Pons (tissue), 1 donor: ENCODE data around the gene RAB3GAP2.
"Not testable (repeated sequence)": the region's sequence is repeated elsewhere in the genome, so short reads cannot be mapped to it uniquely, and the experiment has no call there.

Source experiments
- DNase-seq: peaks from one replicate; pipeline ENCODE4 v3.0.0-alpha.2; 2016; ENCODE audit warnings: low spot score

The RAB3GAP2 gene, protein sequence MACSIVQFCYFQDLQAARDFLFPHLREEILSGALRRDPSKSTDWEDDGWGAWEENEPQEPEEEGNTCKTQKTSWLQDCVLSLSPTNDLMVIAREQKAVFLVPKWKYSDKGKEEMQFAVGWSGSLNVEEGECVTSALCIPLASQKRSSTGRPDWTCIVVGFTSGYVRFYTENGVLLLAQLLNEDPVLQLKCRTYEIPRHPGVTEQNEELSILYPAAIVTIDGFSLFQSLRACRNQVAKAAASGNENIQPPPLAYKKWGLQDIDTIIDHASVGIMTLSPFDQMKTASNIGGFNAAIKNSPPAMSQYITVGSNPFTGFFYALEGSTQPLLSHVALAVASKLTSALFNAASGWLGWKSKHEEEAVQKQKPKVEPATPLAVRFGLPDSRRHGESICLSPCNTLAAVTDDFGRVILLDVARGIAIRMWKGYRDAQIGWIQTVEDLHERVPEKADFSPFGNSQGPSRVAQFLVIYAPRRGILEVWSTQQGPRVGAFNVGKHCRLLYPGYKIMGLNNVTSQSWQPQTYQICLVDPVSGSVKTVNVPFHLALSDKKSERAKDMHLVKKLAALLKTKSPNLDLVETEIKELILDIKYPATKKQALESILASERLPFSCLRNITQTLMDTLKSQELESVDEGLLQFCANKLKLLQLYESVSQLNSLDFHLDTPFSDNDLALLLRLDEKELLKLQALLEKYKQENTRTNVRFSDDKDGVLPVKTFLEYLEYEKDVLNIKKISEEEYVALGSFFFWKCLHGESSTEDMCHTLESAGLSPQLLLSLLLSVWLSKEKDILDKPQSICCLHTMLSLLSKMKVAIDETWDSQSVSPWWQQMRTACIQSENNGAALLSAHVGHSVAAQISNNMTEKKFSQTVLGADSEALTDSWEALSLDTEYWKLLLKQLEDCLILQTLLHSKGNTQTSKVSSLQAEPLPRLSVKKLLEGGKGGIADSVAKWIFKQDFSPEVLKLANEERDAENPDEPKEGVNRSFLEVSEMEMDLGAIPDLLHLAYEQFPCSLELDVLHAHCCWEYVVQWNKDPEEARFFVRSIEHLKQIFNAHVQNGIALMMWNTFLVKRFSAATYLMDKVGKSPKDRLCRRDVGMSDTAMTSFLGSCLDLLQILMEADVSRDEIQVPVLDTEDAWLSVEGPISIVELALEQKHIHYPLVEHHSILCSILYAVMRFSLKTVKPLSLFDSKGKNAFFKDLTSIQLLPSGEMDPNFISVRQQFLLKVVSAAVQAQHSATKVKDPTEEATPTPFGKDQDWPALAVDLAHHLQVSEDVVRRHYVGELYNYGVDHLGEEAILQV (N-terminal part only)

DNA sequence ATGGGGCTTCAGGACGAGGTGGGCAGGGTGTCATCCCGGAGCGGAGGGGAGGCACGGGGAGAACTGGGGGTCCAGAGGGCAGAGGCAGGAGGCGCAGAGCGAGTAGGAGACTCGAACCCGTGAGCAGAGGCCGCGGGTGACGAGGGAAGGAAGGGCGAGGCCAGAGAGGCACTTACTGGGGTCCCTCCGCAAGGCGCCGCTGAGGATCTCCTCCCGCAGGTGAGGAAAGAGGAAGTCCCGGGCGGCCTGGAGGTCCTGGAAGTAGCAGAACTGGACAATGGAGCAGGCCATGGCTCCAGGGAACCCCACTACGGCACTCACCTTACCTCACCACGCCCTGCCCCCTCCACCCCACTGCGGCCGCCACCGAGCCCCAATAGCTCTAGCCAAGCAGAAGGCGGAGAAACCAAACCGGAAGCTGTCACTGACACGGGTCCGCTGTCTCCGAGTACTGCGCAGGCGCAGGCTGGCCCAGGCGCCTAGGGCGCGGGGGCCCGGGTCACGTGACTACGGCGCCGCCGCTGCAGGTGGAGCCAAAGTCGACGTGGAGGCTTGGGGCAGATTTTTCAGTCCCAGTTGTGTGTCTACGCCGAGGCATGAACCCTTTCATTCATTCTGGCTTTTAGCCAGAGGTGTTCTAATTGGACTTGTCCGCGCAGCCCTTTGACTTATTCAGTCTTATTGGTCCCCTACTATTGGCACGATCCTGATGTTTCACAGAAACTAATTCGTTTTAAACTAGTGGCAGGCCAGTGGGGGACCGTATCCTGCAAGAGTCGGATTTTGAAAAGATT lies at the start of gene RAB3GAP2:
RAB3GAP2 (minus strand) TSS at position 407 of the 794 bp plus-strand sequence; CDS start at position 291, 116 bp downstream.
- DNase-seq: peak; percentile 89

DNA sequence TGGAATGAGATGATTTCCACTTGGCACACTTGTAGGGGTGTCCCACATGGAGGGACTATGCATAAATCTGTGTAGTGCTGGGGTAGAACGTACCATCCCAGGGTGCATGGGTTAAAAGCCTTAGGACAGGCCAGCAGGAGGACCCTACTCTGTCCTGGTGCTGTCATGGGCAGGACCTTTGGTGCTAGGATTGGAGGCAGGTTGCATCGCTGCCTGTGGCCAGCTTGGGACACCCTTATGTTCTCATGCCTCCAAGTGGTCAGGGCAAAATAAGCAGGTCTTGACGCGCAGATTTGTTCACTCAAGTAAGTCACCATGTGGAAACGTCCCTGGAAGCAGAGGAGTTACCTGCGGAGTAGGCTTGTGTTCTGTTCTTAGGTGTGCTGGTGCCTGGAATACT lies 49.5 kb upstream of the RAB3GAP2 start:
- DNase-seq: no peak

DNA sequence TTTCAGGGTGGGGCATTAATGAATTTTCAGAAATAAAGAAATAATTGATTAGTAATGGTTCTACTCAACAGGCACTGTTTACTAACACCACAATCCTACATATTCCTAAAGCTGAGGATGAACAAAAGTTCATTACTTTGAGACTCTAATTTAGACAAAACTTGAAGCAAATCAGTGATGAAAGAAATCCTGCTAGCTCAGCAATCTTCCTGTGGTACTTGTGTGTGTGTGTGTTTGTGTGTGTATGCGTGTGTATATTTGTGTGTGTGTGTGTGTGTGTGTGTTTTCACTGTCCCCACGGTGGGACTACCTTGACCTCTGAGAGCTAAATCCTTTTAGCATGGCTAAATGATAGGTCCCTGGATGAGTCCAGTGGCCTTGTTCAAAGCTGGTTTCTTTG lies 48.5 kb upstream of the RAB3GAP2 start:
- DNase-seq: no peak

DNA sequence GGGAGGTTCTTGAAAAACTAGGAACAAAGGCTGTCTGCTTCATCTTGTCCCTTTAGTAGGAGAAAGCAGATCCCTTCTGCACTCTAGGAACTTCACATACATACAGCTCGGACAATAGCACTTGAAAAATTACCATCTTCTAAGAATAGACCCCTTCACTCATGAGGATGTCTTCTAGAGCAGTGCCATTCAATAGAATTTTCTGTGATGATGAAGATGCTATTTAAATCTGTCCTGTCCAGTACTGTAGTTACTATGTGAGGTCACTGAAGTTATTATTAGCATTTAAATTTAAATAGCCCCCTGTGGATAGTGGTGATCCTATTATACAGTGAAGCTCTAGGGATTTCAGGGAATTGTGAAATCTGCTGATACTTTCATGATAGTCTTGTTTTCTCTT lies 46.4 kb upstream of the RAB3GAP2 start:
- no peak for DNase-seq

DNA sequence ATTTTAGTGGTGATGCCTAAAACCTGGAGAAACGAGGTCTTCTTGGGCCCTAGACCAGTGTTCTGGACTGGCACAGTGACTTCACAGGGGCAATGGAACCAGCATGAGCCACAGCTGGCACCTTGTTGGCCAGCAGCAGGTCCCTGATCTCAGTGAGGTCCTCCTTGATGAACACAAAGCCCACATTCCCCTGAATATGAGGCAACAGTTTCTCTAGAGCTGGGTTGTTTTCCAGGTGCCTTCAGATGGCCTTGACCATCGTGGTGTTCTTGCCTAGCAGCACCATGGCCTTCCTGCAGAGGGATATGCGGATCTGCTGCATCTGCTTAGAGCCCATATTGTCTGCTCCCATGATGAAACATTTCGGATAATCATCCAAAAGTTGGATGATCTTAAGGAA lies 44.9 kb upstream of the RAB3GAP2 start:
- DNase-seq: no peak

DNA sequence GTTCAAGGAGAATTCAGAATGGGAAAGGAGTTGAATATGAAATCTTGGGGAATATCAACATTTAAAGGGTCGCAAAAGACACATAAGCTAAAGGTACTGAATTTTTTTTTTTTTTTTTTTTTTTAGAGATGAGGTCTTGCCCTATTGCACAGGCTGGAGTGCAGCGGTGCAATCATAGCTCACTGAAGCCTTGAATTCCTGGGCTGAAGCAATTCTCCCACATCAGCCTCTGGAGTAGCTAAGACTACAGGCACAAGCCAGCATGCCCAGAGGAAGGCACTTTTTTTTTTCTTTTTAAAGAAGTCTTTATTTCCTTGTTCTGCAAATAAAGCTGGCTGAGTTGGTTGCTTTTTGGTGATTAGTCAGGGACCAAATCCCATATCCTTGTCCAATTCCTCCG lies 44.1 kb upstream of the RAB3GAP2 start:
- DNase-seq: no peak

DNA sequence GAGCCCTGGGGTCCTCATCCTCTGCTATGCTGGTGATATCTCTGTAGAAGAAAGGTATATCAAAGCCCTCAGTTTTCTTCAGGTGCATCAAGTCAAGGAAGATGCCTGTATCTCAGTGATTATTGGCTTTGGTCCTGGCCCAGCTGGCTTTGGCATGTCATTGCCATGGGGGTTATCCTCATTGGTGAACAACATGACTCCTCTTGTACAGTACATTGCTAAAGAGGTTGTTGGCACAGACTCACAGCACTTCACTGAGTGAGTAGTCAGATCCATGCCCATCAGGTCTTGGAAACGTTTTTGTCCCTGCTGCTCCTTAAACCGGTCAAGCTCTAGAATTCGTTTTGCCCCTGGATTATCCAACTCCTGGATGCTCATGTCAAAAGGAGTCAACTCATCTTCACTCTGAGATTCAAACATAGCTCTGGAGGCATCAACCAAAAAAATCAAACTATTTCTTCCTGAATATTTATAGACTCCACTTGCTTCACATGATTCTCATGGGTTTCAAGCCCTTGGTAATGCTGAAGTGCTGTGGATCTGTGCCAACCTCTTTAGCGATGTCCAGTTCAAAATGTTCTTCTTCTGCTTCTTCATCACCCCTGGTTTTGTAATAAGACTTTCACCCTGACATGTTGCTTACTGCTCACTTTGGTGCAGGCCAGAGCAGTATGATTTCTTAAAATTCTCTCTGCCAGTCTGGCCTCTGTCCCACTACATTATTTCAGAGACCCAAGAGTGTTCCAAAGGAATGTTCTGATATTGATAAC lies 43.0 kb upstream of the RAB3GAP2 start:
- DNase-seq: no peak

DNA sequence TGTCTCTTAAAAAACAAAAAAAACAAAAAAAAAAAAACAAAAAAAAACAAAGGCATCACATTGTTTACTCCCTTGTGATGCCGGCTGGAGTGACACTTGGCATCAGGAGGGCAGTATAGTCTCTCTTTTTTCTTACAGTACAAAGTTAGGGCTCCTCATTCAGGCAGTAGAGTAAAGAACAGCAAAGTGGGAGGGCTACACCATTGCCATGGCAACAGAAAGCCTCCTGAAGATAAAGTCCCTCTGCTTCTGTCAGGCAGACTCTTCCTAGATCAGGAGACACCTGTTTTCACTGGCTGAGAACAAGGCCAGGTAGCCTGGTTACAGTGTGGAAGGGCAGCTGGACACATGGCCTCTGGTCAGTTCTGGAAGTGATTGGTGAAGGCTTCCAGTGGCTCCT lies 41.3 kb upstream of the RAB3GAP2 start:
- DNase-seq: no peak

DNA sequence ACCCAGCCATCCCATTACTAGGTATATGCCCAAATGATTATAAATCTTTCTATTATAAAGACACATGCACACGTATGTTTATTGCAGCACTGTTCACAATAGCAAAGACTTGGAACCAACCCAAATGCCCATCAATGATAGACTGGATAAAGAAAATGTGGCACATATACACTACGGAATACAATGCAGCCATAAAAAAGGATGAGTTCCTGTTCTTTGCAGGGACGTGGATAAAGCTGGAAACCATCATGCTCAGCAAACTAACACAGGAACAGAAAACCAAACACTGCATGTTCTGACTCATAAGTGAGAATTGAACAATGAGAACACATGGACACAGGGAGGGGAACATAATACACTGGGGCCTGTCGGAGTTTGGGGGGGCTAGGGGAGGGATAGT lies 37.9 kb upstream of the RAB3GAP2 start:
- DNase-seq: not testable (repeated sequence)

DNA sequence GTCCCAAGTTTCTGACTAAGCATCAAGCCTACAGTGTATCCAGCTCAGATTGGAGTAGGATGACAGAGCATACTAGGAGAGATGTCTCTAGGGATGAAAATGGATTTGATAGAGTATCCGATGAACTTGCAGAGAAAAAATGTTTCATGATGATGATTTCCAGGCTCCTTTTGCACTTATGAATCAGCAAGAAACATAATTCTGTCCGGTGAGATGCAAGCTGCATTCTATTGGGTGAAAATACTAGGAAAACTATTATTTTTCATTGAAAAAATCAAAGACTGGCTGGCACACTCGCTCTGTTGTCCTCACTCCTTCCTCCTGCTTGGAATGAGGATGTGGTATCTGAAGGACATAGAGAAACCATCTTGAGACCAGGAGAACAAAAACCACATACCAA lies 35.4 kb upstream of the RAB3GAP2 start:
- DNase-seq: no peak

DNA sequence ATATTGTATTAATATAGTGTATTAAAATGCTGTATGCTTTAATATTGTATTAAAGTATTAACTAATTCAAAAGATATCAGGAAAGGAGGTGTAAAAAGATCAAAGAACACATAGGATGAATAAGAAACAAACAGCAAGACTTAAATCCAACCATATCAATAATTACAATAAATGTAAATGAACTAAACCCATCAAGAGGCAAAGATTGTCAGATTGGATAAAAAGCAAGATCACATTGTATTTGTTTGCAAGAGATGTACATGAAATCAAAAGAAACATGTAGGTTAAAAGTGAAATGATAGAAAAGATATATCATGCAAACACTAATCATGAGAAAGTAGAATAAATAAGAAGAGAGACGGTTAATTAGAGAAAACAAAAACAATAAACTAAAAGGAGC lies 34.1 kb upstream of the RAB3GAP2 start:
- DNase-seq: no peak

DNA sequence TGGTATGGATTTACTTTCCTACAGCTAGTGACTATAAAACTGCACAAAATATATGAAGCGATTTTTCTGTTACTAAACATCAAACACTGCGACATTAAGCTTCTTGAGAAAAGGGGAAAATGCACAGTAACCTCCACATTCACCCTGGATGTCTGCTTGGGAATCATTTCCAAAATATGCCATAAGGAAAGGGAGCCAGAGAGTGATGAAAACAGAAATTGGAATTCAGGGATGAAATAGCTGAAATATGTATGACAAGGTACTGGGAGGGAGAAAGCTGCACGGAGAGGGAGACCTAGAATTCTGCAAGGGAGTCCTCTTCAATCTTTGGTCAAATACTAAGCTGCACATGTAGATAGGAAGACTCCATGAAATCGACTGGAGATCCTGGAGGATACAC lies 31.6 kb upstream of the RAB3GAP2 start:
- no peak for DNase-seq

DNA sequence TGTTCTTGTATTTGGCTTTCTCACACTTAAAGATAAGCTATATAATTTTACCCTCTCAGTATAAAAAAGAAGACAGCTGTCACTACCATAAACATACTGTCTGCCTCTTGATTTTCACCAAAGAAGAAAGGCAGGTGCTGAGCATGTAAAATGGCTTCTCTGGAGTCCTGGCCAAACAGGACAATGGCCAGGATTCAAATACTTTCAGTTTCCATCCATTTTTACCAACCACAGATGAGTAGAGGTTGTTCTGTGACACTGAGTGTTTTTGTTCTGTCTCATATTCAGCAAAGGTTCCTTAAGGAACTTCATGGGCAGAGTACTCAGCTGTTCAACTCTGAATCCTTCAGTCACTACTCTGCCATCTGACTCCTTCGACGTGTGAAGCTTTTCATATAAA lies 29.4 kb upstream of the RAB3GAP2 start:
- no peak for DNase-seq

DNA sequence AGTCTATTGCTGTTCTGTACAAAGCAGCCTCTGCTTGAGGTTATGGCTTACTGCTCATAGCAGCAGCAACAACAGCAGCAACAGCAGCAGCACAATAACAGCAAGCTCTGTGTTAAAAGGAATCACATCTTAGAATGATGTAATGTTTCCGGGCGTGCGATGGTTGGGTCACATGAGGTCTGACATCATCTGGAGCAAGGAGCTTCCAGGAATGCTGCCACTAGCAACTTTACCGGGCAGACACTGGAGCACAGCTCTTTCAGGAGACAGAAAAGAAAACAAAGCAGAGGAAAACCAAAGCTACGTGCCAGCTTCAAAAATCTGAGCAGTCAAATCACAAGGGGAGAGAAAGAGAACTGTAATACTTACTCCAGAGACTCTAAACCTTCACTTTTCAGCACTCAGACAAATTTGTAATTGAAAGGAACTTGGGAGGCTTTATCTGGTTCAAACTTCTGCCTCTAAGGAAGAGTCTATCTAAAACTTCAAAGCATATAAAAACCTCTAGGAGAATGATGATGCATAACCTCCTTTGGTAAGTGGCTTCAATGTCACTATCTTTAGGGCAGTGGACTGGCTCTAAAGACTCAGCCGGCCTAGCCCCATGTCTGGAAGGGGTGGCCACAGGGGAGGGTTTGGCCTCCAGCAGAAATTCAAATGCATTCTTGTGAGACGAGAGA lies 28.3 kb upstream of the RAB3GAP2 start:
- DNase-seq: peak; percentile 35

DNA sequence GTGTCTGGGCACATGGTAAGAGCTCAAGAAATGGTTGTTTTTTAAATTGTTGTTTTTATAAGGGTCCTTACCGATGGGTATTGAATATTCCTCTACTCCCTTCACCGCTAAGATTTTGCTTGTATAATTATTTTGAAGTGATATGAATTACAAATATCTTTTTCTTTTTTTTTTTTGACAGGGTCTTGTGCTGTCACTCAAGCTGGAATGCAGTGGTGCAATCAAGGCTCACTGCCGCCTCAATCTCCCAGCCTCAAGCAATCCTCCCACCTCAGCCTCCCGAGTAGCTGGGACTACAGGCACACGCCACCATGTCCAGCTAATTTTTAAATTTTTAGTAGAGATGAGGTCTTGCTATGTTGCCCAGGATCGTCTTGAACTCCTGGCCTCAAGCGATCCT lies 27.1 kb upstream of the RAB3GAP2 start:
- no peak for DNase-seq

DNA sequence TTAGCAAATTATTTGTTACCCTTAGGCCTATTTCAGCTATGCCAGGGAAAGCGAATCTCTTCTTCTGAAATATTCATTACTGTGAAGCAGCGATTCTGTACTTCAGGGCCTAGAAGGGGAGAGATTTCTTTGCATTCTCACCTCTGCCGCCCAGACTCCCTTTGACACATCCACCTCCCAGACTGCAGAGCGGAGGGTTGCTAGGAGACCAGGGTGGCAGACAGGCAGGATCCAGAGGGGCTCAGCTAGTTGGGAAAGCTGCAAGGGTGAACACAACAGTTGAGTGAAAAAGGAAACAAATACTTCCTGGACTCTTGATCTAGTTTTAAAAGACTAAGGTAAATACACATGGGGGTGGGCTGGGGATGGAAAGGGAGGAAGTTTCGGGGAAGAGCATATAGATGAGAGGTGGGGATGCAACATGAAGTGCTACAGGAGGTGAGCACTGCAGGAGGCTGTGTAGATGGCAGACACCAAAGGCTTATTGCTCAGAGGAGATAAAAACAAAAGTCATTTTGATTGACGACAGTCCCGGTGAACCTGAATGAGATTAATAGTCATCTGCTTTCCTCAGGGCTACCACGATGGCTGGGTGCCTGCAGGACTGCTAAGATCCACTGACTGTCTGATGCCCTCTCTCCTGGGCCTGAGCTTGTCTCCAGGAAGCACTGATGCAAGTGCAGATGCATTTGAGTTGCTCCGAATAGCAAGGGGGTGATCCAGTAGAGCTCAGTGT lies 26.4 kb upstream of the RAB3GAP2 start:
- no peak for DNase-seq

DNA sequence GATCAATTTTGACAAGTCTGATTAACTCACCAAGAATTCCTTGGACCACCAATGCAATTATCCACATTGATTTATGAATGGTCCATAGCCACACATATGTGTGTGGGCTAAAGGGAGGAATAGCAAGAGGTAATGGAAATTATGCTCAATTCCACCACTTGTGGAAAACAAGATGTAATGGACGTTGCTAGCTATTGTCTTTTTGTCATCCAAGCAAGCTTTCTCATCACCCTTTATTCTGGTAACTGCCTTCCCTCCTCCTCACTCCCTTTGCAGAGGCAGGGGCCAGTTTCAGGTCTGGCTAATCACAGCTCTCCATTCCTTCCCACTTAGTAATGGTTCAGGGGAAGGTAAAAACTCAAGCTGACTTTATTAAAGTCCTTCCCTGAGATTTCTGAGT lies 24.7 kb upstream of the RAB3GAP2 start:
- no peak for DNase-seq

DNA sequence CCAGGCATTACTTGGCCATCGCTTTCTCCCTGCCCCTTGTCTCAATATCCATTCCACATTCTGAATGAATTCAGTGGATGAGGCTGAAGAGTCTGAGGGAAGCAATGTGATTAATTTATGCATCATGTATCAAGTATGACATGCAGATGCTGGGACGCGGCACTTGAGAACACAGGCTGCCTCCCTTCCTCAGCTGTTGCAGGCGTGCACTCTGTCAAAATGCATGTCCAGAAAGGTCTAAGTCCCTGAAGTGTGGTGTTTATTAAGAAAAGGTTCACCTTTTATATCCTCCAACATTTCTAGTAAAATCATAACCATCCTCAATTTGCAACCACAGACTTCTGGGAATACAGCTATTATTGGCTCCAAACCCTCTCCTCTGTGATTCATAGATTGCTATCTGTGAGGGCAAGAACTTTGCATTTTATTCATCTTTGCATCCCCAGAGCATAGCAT lies 22.6 kb upstream of the RAB3GAP2 start:
- DNase-seq: no peak

DNA sequence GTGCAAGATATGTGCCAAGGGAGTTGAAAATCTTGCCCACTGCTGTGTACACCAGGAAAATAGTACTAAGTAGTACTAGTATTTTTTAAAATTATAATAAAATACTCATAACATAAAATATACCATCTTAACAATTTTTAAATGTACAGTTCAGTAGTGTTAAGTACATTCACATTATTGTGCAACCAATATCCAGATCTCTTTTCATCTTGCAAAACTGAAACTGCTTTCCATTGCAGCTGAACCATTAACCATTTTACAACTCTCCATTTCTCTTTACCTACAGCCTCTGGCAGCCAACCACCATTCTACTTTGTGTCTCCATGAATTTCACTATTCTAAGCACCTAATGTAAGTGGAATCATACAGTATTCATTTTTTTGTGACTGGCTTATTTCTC lies 19.3 kb upstream of the RAB3GAP2 start:
- no peak for DNase-seq
